GM12875 (cell line): Measurements from ENCODE around the gene MRPS23.

Source experiments
- H3K4me3 ChIP-seq: one replicate; pipeline ENCODE4 v1.5.1; 2011; ENCODE audit warnings: low read depth, low read length, control low read depth
- CTCF ChIP-seq: IDR thresholded peaks from 2 replicates; pipeline ENCODE4 v1.5.1; 2011; ENCODE audit warnings: low read depth, mild to moderate bottlenecking, control low read depth, inconsistent platforms, low read length, moderate library complexity, borderline replicate concordance; ENCODE audit not compliant: insufficient read depth

MRPS23 gene

GRCh38 chr17:57877803-57878377 lies 28.0 kb upstream of the MRPS23 start:
- no peak overlapping the region for H3K4me3 ChIP-seq
- TF ChIP-seq CTCF: no peak

GRCh38 chr17:57876866-57877237 lies 27.0 kb upstream of the MRPS23 start:
- no peak overlapping the region for H3K4me3 ChIP-seq
- TF ChIP-seq CTCF: no peak

GRCh38 chr17:57876023-57876865 lies 26.4 kb upstream of the MRPS23 start:
- TF ChIP-seq CTCF: no peak
- no peak overlapping the region for H3K4me3 ChIP-seq

- no peak overlapping the region for H3K4me3 ChIP-seq
- no peak for TF ChIP-seq CTCF
These were observed 25.6 kb upstream of the MRPS23 start for GRCh38 chr17:57875290-57876022.

GRCh38 chr17:57874434-57875289 lies 24.8 kb upstream of the MRPS23 start:
- no peak overlapping the region for H3K4me3 ChIP-seq
- TF ChIP-seq CTCF: no peak

- no peak overlapping the region for H3K4me3 ChIP-seq
- TF ChIP-seq CTCF: no peak
These were observed 24.2 kb upstream of the MRPS23 start for GRCh38 chr17:57874058-57874419.
